Left ventricle myocardium inferior (tissue), 1 donor: ENCODE measurements around the gene RLN3. TPM values are rescaled to one million over a fixed set of nuclear protein-coding genes. Genes with fewer than 3 reads are reported as not detected.

Source experiments
- DNase-seq: peaks from one replicate; pipeline ENCODE4 v3.0.0-alpha.2; 2020
- H3K27ac ChIP-seq: fragments of 200-600 bp; replicated peaks from 2 replicates; pipeline ENCODE4 v1.8.0; 2021
- H3K27me3 ChIP-seq: fragments of 200-600 bp; 2 replicates; pipeline ENCODE4 v1.8.0; 2021; ENCODE audit warnings: low read depth
- H3K36me3 ChIP-seq: fragments of 200-600 bp; 2 replicates; pipeline ENCODE4 v1.8.0; 2021
- H3K4me1 ChIP-seq: fragments of 200-600 bp; 2 replicates; pipeline ENCODE4 v1.8.0; 2021
- H3K4me3 ChIP-seq: fragments of 200-600 bp; 2 replicates; pipeline ENCODE4 v1.8.0; 2021; ENCODE audit warnings: mild to moderate bottlenecking, moderate library complexity
- H3K9me3 ChIP-seq: fragments of 200-600 bp; replicated peaks from 2 replicates; pipeline ENCODE4 v1.8.0; 2021
- CTCF ChIP-seq: fragments of 200-600 bp; IDR thresholded peaks from 2 replicates; pipeline ENCODE4 v1.8.0; 2021; ENCODE audit warnings: antibody characterized with exemption, mild to moderate bottlenecking, borderline replicate concordance
- intact Hi-C: fragments of 100-400 bp; cut with micrococcal nuclease; formaldehyde crosslinking; loops from one replicate; pipeline ENCODE4 v1.11.0; 2022
- total RNA-seq: library from RNA; stranded (reverse); fragmentation: NEBNext Ultra II Directional; extraction: Animal tissue kit (Norgen Biotek cat#: 25700); gene quantifications from one replicate; pipeline ENCODE4 v1.2.1, GENCODE V29; 2021
- donor health status: DM: no; HTN: yes; CAD: no; lungs with severe emphysema.

The RLN3 gene
- total RNA-seq, 1 donor from 2014 or later = not detected

GRCh38 chr19:14005349-14006084 is 22.4 kb upstream of the RLN3 start:
- TF ChIP-seq CTCF = no peak
- H3K9me3 ChIP-seq = no peaks in the 10 kb centered on the region
- H3K4me3 ChIP-seq = peak overlapping the region; percentile 81
- peak; percentile 93 for DNase-seq
- H3K27ac ChIP-seq = peak overlapping the region; percentile 99
- intact Hi-C loops = no loop called here
- H3K4me1 ChIP-seq = peaks cover 60% of the 10 kb centered on the region
- no peaks in the 10 kb centered on the region for H3K27me3 ChIP-seq
- no peaks in the 10 kb centered on the region for H3K36me3 ChIP-seq

- intact Hi-C loops = no loop called here
- Histone ChIP-seq H3K27me3 (no peaks in the 10 kb centered on the region), H3K9me3 (no peaks in the 10 kb centered on the region), H3K27ac (peak within 1 kb of the TSS; percentile 99), H3K4me3 (peak within 1 kb of the TSS; percentile 81), H3K4me1 (peaks cover 54% of the 10 kb centered on the region), H3K36me3 (no peaks in the 10 kb centered on the region)
- DNase-seq = peak; percentile 100
- TF ChIP-seq CTCF = no peak
Observed at GRCh38 chr19:14006085-14006765, 21.7 kb upstream of the RLN3 start, which contains the start of gene RFX1. Gene RFX1 (minus strand): TSS chr19:14006320. CDS start chr19:13993843, 12,477 bp downstream.

GRCh38 chr19:14006766-14007562 is 21.0 kb upstream of the RLN3 start:
- intact Hi-C loops = no loop called here
- Histone ChIP-seq H3K36me3 (no peaks in the 10 kb centered on the region), H3K9me3 (no peaks in the 10 kb centered on the region), H3K4me1 (peaks cover 48% of the 10 kb centered on the region), H3K4me3 (peak overlapping the region; percentile 81), H3K27ac (peak overlapping the region; percentile 99), H3K27me3 (no peaks in the 10 kb centered on the region)
- peak; percentile 87 for DNase-seq
- TF ChIP-seq CTCF = no peak

- no peak overlapping the region for H3K27ac ChIP-seq
- no peak for DNase-seq
- H3K27me3 ChIP-seq = no peaks in the 10 kb centered on the region
- H3K4me1 ChIP-seq = no peaks in the 10 kb centered on the region
- H3K36me3 ChIP-seq = no peaks in the 10 kb centered on the region
- no peak overlapping the region for H3K4me3 ChIP-seq
- TF ChIP-seq CTCF = no peak
- intact Hi-C loops = no loop called here
- no peaks in the 10 kb centered on the region for H3K9me3 ChIP-seq
Observed at GRCh38 chr19:14012378-14012915, 15.5 kb upstream of the RLN3 start.

GRCh38 chr19:14015524-14016035 is 12.4 kb upstream of the RLN3 start:
- H3K36me3 ChIP-seq = no peaks in the 10 kb centered on the region
- TF ChIP-seq CTCF = no peak
- no peaks in the 10 kb centered on the region for H3K4me1 ChIP-seq
- intact Hi-C loops = no loop called here
- H3K9me3 ChIP-seq = no peaks in the 10 kb centered on the region
- no peak overlapping the region for H3K27ac ChIP-seq
- H3K4me3 ChIP-seq = no peak overlapping the region
- no peak for DNase-seq
- no peaks in the 10 kb centered on the region for H3K27me3 ChIP-seq
